GM23338 (cell line): ENCODE measurements around the gene SGSH. TPM values are rescaled to one million over a fixed set of nuclear protein-coding genes. Genes with fewer than 3 reads are reported as not detected.

Experiments
- ATAC-seq: fragments of 200-7000 bp; cut with Tn5 transposase; 3 replicates; pipeline ENCODE4 v1.9.1; 2020
- DNase-seq: peaks from one replicate; pipeline ENCODE4 v3.0.0-alpha.2; 2015; ENCODE audit warnings: low spot score
- H2AFZ ChIP-seq: fragments of 200-600 bp; sonication (generic); 2 replicates; pipeline ENCODE4 v1.8.0; 2016; ENCODE audit warnings: antibody characterized with exemption, mild to moderate bottlenecking, moderate library complexity
- H3F3A ChIP-seq: fragments of 200-600 bp; sonication (generic); replicated peaks from 2 replicates; pipeline ENCODE4 v1.8.0; 2017; ENCODE audit warnings: antibody characterized with exemption, mixed run types, low read depth
- H3K27ac ChIP-seq: fragments of 200-600 bp; sonication (generic); 2 replicates; pipeline ENCODE4 v1.6.1; 2016; ENCODE audit warnings: low read depth
- H3K27me3 ChIP-seq: fragments of 200-600 bp; sonication (generic); 2 replicates; pipeline ENCODE4 v1.8.0; 2016; ENCODE audit warnings: mild to moderate bottlenecking, mixed run types, moderate library complexity; ENCODE audit not compliant: insufficient read depth
- H3K36me3 ChIP-seq: fragments of 200-600 bp; sonication (generic); 2 replicates; pipeline ENCODE4 v1.8.0; 2016; ENCODE audit warnings: mild to moderate bottlenecking; ENCODE audit not compliant: insufficient read depth
- H3K4me1 ChIP-seq: fragments of 200-600 bp; sonication (generic); 2 replicates; pipeline ENCODE4 v1.8.0; 2016; ENCODE audit warnings: mild to moderate bottlenecking, moderate library complexity; ENCODE audit not compliant: insufficient read depth
- H3K4me2 ChIP-seq: fragments of 200-600 bp; sonication (generic); 2 replicates; pipeline ENCODE4 v1.7.1; 2017; ENCODE audit warnings: mixed run types
- H3K4me3 ChIP-seq: fragments of 200-600 bp; sonication (generic); 2 replicates; pipeline ENCODE4 v1.6.1; 2016; ENCODE audit warnings: mixed run types
- H3K79me2 ChIP-seq: fragments of 200-600 bp; sonication (generic); replicated peaks from 2 replicates; pipeline ENCODE4 v1.8.0; 2017; ENCODE audit warnings: mild to moderate bottlenecking; ENCODE audit not compliant: insufficient read depth
- H3K9me2 ChIP-seq: fragments of 200-600 bp; sonication (generic); 2 replicates; pipeline ENCODE4 v1.8.0; 2017; ENCODE audit not compliant: insufficient read depth
- H4K20me1 ChIP-seq: fragments of 200-600 bp; sonication (generic); replicated peaks from 2 replicates; pipeline ENCODE4 v1.8.0; 2017; ENCODE audit warnings: mild to moderate bottlenecking; ENCODE audit not compliant: insufficient read depth
- H3K27ac Mint-ChIP-seq: 2 replicates; pipeline ENCODE4 v1.8.0; 2020; ENCODE audit warnings: inconsistent platforms, mild to moderate bottlenecking, moderate library complexity, mixed read lengths
- H3K27me3 Mint-ChIP-seq: 3 replicates; pipeline ENCODE4 v1.8.0; 2022; ENCODE audit warnings: low read depth, mild to moderate bottlenecking, moderate library complexity, mixed read lengths, inconsistent platforms; ENCODE audit not compliant: insufficient read depth, poor library complexity
- H3K36me3 Mint-ChIP-seq: 3 replicates; pipeline ENCODE4 v1.8.0; 2021; ENCODE audit warnings: low read depth, mild to moderate bottlenecking, inconsistent platforms, moderate library complexity, mixed read lengths
- H3K4me1 Mint-ChIP-seq: 3 replicates; pipeline ENCODE4 v1.8.0; 2020; ENCODE audit warnings: mild to moderate bottlenecking, inconsistent platforms, mixed read lengths
- H3K4me3 Mint-ChIP-seq: 3 replicates; pipeline ENCODE4 v1.8.0; 2021; ENCODE audit warnings: moderate library complexity, mild to moderate bottlenecking, inconsistent platforms, mixed read lengths
- H3K9me3 Mint-ChIP-seq: 3 replicates; pipeline ENCODE4 v1.8.0; 2020; ENCODE audit warnings: moderate library complexity, mild to moderate bottlenecking, inconsistent platforms, mixed read lengths
- CREB1 ChIP-seq: fragments of 250-450 bp; sonication (Bioruptor Pico); IDR thresholded peaks from 2 replicates; pipeline ENCODE4 v1.5.0; 2020; ENCODE audit warnings: low read depth, mild to moderate bottlenecking, moderate library complexity
- EZH2 ChIP-seq: fragments of 200-600 bp; sonication (generic); IDR thresholded peaks from one replicate; pipeline ENCODE4 v1.8.0; 2017; ENCODE audit warnings: antibody characterized with exemption, mild to moderate bottlenecking, low read depth; ENCODE audit not compliant: unreplicated experiment
- EZH2phosphoT487 ChIP-seq: fragments of 200-600 bp; sonication (generic); IDR thresholded peaks from one replicate; pipeline ENCODE4 v1.8.1; 2018; ENCODE audit warnings: antibody characterized with exemption; ENCODE audit not compliant: unreplicated experiment
- POLR2AphosphoS5 ChIP-seq: IDR thresholded peaks from 2 replicates; pipeline ENCODE4 v1.6.1; 2016; ENCODE audit warnings: antibody characterized with exemption, low read depth
- STAT1 ChIP-seq: IDR thresholded peaks from one replicate; pipeline ENCODE4 v1.6.1; 2016; ENCODE audit warnings: antibody characterized with exemption; ENCODE audit not compliant: unreplicated experiment
- ZNF114 ChIP-seq: fragments of 250-450 bp; sonication (Bioruptor Pico); IDR thresholded peaks from 2 replicates; pipeline ENCODE4 v1.5.0; 2020; ENCODE audit warnings: mild to moderate bottlenecking, moderate library complexity
- ZNF331 ChIP-seq: fragments of 250-450 bp; sonication (Bioruptor Pico); IDR thresholded peaks from 2 replicates; pipeline ENCODE4 v1.5.0; 2020; ENCODE audit warnings: low read depth, mild to moderate bottlenecking, moderate library complexity
- polyA plus RNA-seq: library from polyadenylated mRNA; unstranded; fragments of >200 nt; fragmentation: Nextera tagmentation; extraction: Ambion mirVana; gene quantifications from 2 replicates; pipeline ENCODE4 v1.2.1, GENCODE V29; 2016
- total RNA-seq: library from RNA; depleted of rRNA; stranded (reverse); fragments of >200 nt; shearing (Covaris generic); gene quantifications from 2 replicates; pipeline ENCODE4 v1.2.3, GENCODE V29; 2014
- TF ChIP-seq, protein P1 (sequence below): IDR thresholded peaks from 2 replicates; pipeline ENCODE4 v1.6.1; 2016; ENCODE audit warnings: antibody characterized with exemption
- TF ChIP-seq, protein P2 (sequence below): IDR thresholded peaks from one replicate; pipeline ENCODE4 v1.6.1; 2018; ENCODE audit warnings: antibody characterized with exemption; ENCODE audit not compliant: unreplicated experiment
- TF ChIP-seq, protein P3 (sequence below), 2 experiments: fragments of 200-600 bp in 1 of 2; sonication (generic) in 1 of 2; conservative IDR thresholded peaks; 2 replicates each; pipeline versions ENCODE4 v1.5.1 to v1.6.1; 2016 to 2017; ENCODE audit warnings: antibody characterized with exemption in 2 of 2, low read depth in 2 of 2, mild to moderate bottlenecking in 2 of 2, moderate library complexity in 1 of 2

SGSH gene
- total and polyA plus RNA-seq, 2 experiments from 2014 or later, result 9.6 to 17.5 TPM

DNA sequence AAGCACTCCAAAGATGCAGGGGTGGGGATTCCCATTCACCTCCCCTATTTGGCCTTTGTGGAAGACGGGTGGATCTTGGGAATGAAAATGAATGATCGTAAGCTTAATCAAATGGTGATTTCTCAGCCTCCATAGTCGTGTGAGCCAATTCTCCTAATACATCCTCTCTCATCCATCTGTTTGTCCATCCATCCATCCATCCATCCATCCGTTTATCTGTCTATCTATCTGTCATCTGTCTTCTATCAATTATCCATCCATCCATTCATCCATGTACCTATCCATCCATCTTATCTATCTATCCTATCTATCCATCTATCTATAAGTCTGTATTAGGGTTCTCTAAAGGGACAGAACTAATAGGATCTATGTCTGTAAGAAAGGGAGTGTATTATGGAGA, 48.3 kb upstream of the SGSH start:
- no peak overlapping the region for H3K4me3 ChIP-seq
- H2AFZ ChIP-seq, result no peak overlapping the region
- Mint-ChIP-seq H3K36me3 (peaks cover 32% of the 10 kb centered on the region), H3K4me3 (no peak overlapping the region), H3K4me1 (peaks cover 18% of the 10 kb centered on the region), H3K9me3 (peaks cover 3% of the 10 kb centered on the region; the same call in 1 of the 3 replicates), H3K27me3 (peaks cover 11% of the 10 kb centered on the region), H3K27ac (no peak overlapping the region)
- no peak overlapping the region for H3K4me2 ChIP-seq
- no peaks in the 10 kb centered on the region for H4K20me1 ChIP-seq
- DNase-seq (no peak), ATAC-seq (no peak)
- H3K9me2 ChIP-seq, result no peaks in the 10 kb centered on the region
- H3F3A ChIP-seq, result peaks cover 8% of the 10 kb centered on the region
- no peaks in the 10 kb centered on the region for H3K27me3 ChIP-seq
- H3K4me1 ChIP-seq, result peaks cover 20% of the 10 kb centered on the region
- TF ChIP-seq, protein P1, sequence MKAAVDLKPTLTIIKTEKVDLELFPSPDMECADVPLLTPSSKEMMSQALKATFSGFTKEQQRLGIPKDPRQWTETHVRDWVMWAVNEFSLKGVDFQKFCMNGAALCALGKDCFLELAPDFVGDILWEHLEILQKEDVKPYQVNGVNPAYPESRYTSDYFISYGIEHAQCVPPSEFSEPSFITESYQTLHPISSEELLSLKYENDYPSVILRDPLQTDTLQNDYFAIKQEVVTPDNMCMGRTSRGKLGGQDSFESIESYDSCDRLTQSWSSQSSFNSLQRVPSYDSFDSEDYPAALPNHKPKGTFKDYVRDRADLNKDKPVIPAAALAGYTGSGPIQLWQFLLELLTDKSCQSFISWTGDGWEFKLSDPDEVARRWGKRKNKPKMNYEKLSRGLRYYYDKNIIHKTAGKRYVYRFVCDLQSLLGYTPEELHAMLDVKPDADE, result no peak
- TF ChIP-seq POLR2AphosphoS5 (no peak), ZNF331 (no peak), CREB1 (CRISPR knock-in tag) (no peak), STAT1 (no peak)
- TF ChIP-seq, protein P2, sequence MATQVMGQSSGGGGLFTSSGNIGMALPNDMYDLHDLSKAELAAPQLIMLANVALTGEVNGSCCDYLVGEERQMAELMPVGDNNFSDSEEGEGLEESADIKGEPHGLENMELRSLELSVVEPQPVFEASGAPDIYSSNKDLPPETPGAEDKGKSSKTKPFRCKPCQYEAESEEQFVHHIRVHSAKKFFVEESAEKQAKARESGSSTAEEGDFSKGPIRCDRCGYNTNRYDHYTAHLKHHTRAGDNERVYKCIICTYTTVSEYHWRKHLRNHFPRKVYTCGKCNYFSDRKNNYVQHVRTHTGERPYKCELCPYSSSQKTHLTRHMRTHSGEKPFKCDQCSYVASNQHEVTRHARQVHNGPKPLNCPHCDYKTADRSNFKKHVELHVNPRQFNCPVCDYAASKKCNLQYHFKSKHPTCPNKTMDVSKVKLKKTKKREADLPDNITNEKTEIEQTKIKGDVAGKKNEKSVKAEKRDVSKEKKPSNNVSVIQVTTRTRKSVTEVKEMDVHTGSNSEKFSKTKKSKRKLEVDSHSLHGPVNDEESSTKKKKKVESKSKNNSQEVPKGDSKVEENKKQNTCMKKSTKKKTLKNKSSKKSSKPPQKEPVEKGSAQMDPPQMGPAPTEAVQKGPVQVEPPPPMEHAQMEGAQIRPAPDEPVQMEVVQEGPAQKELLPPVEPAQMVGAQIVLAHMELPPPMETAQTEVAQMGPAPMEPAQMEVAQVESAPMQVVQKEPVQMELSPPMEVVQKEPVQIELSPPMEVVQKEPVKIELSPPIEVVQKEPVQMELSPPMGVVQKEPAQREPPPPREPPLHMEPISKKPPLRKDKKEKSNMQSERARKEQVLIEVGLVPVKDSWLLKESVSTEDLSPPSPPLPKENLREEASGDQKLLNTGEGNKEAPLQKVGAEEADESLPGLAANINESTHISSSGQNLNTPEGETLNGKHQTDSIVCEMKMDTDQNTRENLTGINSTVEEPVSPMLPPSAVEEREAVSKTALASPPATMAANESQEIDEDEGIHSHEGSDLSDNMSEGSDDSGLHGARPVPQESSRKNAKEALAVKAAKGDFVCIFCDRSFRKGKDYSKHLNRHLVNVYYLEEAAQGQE, result no peak
- TF ChIP-seq, protein P3, sequence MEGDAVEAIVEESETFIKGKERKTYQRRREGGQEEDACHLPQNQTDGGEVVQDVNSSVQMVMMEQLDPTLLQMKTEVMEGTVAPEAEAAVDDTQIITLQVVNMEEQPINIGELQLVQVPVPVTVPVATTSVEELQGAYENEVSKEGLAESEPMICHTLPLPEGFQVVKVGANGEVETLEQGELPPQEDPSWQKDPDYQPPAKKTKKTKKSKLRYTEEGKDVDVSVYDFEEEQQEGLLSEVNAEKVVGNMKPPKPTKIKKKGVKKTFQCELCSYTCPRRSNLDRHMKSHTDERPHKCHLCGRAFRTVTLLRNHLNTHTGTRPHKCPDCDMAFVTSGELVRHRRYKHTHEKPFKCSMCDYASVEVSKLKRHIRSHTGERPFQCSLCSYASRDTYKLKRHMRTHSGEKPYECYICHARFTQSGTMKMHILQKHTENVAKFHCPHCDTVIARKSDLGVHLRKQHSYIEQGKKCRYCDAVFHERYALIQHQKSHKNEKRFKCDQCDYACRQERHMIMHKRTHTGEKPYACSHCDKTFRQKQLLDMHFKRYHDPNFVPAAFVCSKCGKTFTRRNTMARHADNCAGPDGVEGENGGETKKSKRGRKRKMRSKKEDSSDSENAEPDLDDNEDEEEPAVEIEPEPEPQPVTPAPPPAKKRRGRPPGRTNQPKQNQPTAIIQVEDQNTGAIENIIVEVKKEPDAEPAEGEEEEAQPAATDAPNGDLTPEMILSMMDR (conservative IDR thresholded peaks at IDR 0.05; ENCODE audit: low read depth in 2 of 2), result no peak
- H3K36me3 ChIP-seq, result no peaks in the 10 kb centered on the region
- H3K27ac ChIP-seq, result no peak overlapping the region
- no peaks in the 10 kb centered on the region for H3K79me2 ChIP-seq

GRCh38 chr17:80267391-80267790, 47.3 kb upstream of the SGSH start:
- no peak for ATAC-seq
- H3K4me3 ChIP-seq, result no peak overlapping the region
- H3K27me3 ChIP-seq, result no peaks in the 10 kb centered on the region
- peaks cover 8% of the 10 kb centered on the region for H3F3A ChIP-seq
- Mint-ChIP-seq H3K36me3 (peaks cover 32% of the 10 kb centered on the region), H3K4me1 (peaks cover 22% of the 10 kb centered on the region), H3K9me3 (peaks cover 3% of the 10 kb centered on the region; the same call in 1 of the 3 replicates), H3K27me3 (peaks cover 13% of the 10 kb centered on the region), H3K4me3 (no peak overlapping the region), H3K27ac (no peak overlapping the region)
- DNase-seq, result no peak
- H3K79me2 ChIP-seq, result 0 out of 2 replicates have a peak, but pooled peaks cover under 1% of the 10 kb centered on the region
- no peak overlapping the region for H3K27ac ChIP-seq
- peaks cover 26% of the 10 kb centered on the region for H3K4me1 ChIP-seq
- H3K9me2 ChIP-seq, result no peaks in the 10 kb centered on the region
- H4K20me1 ChIP-seq, result no peaks in the 10 kb centered on the region
- H2AFZ ChIP-seq, result no peak overlapping the region
- H3K36me3 ChIP-seq, result no peaks in the 10 kb centered on the region
- no peak overlapping the region for H3K4me2 ChIP-seq
- no peak for TF ChIP-seq EZH2
- TF ChIP-seq STAT1, result no peak
- TF ChIP-seq, protein P2, result no peak
- no peak for TF ChIP-seq POLR2AphosphoS5
- TF ChIP-seq, protein P1, result no peak
- no peak for TF ChIP-seq ZNF114 (CRISPR knock-in tag)
- TF ChIP-seq EZH2phosphoT487, result no peak
- TF ChIP-seq, protein P3 (conservative IDR thresholded peaks at IDR 0.05; ENCODE audit: low read depth in 2 of 2), result no peak
